ENCODE data around the gene SYNE1.
"Not testable (repeated sequence)": the region's sequence is repeated elsewhere in the genome, so short reads cannot be mapped to it uniquely, and the experiment has no call there.

Gene SYNE1

DNA sequence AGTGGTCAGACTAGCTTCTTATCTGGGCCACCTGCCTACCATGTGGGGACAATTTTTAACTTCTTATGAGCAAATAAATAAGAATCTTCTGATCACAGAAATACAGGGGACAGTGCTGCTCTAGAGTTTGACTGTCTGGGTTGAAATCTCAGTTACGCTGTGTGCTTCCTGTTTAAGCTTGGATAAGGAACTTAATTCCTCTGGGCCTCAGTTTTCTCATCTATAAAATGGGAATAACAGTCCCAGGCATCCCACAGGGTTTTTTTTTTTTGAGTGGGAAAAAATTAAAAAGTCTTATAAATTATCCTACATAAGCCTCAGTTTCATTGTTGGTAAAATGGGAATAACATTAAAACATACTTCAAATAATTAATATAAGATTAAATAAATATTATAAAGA lies 488.8 kb downstream of the SYNE1 start:
- TF ChIP-seq, protein P1, sequence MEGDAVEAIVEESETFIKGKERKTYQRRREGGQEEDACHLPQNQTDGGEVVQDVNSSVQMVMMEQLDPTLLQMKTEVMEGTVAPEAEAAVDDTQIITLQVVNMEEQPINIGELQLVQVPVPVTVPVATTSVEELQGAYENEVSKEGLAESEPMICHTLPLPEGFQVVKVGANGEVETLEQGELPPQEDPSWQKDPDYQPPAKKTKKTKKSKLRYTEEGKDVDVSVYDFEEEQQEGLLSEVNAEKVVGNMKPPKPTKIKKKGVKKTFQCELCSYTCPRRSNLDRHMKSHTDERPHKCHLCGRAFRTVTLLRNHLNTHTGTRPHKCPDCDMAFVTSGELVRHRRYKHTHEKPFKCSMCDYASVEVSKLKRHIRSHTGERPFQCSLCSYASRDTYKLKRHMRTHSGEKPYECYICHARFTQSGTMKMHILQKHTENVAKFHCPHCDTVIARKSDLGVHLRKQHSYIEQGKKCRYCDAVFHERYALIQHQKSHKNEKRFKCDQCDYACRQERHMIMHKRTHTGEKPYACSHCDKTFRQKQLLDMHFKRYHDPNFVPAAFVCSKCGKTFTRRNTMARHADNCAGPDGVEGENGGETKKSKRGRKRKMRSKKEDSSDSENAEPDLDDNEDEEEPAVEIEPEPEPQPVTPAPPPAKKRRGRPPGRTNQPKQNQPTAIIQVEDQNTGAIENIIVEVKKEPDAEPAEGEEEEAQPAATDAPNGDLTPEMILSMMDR (IDR thresholded peaks at IDR 0.05; ENCODE audit: borderline replicate concordance, insufficient read depth, low read depth, low read length), result no peak
- no peak overlapping the region for H3K4me3 ChIP-seq (ENCODE audit: low read depth, low read length)

DNA sequence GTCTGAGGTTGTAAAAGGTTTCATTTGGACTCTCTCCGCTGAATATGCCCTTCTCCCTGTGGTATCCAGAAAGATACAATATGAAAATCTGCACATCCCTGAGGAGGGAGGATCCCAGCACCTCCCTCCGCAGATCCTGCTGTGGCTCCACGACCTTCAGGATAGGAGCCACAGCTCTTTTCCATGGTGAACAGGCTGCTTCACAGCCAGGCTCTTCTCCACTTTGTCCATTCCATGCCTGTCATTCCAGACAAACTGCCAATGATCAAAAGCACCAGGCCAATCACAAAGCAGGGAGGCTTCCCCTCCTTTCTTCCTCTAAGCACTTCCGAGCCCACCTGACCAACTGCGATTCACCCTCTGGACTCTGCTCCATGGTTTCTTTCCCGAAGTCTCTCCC lies 489.9 kb downstream of the SYNE1 start:
- TF ChIP-seq, protein P1 (IDR thresholded peaks at IDR 0.05; ENCODE audit: borderline replicate concordance, insufficient read depth, low read depth, low read length), result no peak
- H3K4me3 ChIP-seq (ENCODE audit: low read depth, low read length), result no peak overlapping the region

DNA sequence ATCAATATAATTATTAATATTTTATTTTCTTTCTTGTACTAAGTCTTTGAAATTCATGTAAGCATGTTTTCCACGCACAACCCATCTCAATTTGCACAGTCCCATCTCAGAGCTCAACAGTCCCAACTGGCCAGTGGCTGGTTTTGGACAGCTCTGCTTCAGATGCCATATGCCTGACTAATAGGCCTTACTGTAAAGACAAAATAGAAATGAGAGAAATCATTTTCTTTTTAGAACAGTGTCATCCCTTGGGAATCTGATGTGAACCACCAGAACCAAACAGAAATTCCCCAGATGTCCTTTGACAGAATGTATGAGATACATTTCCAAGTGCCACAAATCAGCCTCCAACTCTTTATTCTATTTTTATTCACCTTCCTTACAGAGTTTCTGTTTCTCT lies 490.8 kb downstream of the SYNE1 start:
- no peak overlapping the region for H3K4me3 ChIP-seq (ENCODE audit: low read depth, low read length)
- TF ChIP-seq, protein P1 (IDR thresholded peaks at IDR 0.05; ENCODE audit: borderline replicate concordance, insufficient read depth, low read depth, low read length), result no peak

DNA sequence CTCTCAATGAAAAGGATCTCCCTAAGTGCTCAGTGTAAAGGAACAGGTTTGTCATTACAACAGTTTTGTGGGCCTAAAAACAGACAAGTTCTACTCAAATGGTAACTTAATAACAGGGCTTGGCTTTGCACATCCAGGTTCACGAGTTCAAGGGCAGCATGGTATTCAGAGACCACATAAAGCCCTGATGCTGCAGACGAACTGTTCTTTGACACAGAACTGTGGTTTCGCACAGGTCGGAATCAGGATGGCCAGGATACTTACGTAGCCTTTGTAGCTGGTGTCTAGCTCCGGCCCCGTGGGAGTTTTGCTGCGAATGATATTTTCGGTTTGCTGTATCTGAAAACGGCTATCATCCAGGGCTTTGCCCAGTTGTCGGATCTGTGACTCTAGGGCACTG lies 493.8 kb downstream of the SYNE1 start:
- H3K4me3 ChIP-seq (ENCODE audit: low read depth, low read length), result no peak overlapping the region
- TF ChIP-seq, protein P1 (IDR thresholded peaks at IDR 0.05; ENCODE audit: borderline replicate concordance, insufficient read depth, low read depth, low read length), result no peak

DNA sequence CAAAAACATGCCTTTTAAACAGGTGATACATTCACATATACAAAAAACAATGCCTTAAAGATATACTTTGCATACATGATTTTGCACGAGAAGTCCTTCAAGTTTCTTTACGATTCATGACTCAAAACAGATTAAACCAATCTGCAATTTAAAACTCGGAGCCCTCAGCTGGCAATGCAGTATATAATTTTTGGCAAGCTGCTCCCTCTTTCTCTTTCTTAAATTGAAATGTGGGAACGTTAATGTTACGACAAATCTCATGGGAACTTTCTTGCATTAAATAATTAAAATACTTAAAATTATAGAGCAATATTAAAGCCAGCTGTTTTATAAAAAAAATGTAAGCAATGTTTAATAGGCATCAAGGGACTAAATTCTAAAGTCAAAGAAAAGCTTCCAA lies 495.1 kb downstream of the SYNE1 start:
- TF ChIP-seq, protein P1 (IDR thresholded peaks at IDR 0.05; ENCODE audit: borderline replicate concordance, insufficient read depth, low read depth, low read length), result no peak
- H3K4me3 ChIP-seq (ENCODE audit: low read depth, low read length), result no peak overlapping the region

DNA sequence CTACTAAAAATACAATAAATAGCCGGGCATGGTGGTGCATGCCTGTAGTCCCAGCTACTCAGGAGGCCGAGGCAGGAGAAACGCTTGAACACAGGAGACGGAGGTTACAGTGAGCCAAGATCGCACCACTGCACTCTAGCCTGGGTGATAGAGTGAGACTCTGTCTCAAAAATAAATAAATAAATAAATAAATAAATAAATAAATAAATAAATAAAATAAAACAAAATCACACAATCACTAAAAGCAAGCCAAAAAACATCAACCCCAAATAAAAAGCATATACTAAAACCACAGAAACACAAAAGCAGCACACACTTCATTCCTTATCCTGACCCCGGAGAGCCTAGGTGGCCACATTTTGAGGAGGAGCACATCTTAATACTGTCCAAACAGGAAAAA lies 498.8 kb downstream of the SYNE1 start:
- H3K4me3 ChIP-seq (ENCODE audit: low read depth, low read length), result not testable (repeated sequence)

DNA sequence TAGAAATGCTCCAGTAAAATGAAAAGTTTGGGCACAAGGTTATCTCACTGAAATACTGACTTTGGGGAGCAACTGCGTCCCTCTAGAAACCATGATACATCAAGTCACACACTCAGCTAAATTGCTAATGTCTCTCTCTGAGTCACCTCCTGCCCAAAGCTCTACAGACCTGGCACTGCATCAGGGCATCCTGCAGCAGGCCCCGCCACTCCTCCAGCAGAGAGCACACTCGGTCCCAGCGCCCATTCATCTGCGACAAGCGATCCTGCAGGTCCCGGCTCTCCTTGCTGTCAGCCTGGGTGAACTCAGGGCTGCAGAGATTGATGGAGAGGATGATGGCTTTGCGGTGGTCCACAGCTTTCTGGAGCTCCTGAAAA lies 500.7 kb downstream of the SYNE1 start:
- TF ChIP-seq, protein P1 (IDR thresholded peaks at IDR 0.05; ENCODE audit: borderline replicate concordance, insufficient read depth, low read depth, low read length), result no peak
- H3K4me3 ChIP-seq (ENCODE audit: low read depth, low read length), result no peak overlapping the region
